Fibroblast of peridontal ligament (primary cell): ENCODE results near the gene RPL12.
A peak's percentile ranks its signal among the peaks of the same experiment; 100 is the strongest.

Experiments
- DNase-seq: peaks from one replicate; pipeline ENCODE4 v3.0.0-alpha.2; 2010; ENCODE audit errors: extremely low read depth

RPL12 gene

DNA sequence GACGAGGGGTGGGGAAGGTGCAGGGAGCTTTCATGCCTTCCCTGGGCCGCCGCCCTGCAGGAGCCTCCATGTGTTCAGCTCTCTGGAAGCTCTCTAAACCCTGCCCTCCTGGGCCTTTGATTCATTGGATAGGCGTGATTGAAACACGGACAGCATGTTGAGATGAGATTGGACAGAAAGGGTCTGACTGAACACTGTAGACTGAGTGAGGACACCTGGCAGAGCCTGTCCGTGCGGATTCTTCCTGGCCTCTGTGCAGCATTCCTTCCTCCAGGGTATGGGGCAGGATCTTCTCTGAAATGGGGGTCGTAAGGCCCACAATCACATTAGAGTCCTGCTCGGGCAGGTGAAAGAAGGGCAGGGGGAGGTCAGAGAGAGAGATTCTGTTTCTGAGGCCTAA is 12.8 kb downstream of the RPL12 start:
- no peak for DNase-seq

DNA sequence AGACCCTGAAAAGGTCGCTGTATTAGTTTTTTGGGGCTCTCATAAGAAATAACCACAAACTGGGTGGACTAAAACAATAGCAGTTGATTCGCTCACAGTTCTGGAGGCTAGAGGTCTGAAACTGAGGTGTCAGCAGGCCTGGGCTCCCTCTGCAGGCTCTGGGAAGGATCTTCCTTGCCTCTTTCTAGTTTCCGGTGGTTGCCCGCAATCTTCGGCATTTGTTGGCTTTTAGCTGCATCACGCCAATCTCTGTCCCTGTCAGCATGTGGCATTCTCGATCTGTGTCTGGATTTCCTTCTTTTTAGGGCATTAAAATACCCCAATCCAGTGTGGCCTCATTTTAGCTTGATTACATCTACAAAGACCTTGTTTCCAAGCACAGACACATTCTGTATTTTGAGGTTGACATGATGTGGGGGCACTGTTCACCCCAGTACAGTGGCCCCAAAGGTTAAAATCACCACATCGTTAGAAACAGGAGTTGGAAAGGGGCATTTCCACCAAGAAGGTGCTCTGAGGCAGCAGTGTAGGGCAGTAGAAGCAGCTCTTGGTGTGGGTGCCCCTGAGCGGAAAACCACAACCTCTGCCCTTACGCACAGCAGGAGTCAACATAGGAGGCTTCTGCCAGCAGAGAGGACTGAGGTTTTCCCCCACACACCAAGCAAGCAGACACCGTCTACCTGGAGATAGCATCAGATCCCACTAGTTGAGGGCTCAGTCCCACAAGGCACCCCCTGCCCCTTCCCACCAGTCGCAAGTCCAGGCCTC is 13.5 kb downstream of the RPL12 start:
- DNase-seq, result no peak

DNA sequence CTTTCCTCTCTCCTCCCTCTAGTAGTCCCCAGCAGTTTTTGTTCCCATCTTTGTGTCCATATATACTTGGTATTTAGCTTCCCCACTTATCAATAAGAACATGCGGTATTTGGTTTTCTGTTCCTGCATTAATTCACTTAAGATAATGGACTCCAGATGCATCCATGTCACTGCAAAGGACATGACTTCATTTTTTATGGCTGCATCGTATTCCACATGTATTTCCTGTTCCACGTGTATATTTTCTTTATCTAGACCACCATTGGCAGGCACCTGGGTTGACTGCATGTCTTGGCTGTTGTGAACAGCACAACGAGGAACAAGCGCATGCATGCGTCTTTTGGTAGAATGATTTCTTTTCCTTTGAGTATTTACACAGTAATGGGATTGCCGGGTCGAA is 20.8 kb downstream of the RPL12 start:
- DNase-seq, result no peak

DNA sequence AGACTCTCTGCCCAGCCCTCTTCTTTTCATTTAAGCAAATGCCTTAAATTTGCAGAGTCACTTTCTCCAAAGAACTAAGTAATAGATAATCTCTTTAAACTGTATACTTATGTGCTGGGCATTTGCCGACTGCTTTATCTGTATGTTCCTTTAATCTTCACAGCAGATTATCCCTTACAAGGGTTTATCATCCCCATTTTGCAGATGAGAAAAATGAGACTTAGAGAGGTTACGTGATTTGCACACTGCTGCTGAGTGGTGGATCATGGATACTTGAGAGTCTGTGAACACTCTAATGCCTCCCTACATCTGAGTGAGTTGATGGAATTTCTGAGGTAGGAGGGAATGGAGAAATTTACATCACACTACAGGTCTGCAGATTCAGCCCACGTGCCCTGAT is 22.9 kb downstream of the RPL12 start:
- DNase-seq, result no peak

DNA sequence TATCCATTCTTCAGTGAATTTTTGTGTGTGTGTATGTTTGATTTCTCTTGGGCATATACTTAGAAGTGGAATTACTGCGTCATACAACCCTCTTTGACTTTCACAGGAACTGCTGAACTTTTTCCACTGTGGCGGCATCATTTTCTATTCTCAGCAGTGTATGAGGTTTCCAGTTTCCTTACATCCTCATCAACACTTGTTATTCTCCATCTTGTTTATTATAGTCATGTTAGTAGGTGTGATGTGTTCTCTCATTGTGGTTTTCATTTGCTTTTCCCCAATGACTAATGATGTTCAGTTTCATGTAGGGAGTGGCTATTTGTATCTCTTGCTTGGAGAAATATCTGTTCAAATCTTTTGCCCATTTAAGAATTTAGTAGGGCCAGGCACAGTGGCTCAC is 24.4 kb downstream of the RPL12 start:
- no peak for DNase-seq

DNA sequence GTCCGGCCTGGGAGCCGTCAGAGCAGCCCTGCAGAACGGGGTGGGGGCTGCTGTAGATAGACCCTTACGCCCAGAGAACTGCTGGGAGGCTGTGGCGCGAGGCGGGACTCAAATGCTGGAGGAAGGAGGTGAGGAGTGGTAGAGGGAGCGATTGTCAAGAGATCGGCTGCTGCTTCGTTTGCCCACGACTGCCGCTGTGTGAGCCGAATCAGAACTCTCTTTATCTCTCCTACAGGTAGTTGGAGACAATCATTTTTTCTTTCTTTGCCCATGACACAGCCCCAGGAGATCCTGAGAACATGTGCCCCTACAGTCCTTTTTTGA is 26.6 kb downstream of the RPL12 start:
- DNase-seq, result no peak

DNA sequence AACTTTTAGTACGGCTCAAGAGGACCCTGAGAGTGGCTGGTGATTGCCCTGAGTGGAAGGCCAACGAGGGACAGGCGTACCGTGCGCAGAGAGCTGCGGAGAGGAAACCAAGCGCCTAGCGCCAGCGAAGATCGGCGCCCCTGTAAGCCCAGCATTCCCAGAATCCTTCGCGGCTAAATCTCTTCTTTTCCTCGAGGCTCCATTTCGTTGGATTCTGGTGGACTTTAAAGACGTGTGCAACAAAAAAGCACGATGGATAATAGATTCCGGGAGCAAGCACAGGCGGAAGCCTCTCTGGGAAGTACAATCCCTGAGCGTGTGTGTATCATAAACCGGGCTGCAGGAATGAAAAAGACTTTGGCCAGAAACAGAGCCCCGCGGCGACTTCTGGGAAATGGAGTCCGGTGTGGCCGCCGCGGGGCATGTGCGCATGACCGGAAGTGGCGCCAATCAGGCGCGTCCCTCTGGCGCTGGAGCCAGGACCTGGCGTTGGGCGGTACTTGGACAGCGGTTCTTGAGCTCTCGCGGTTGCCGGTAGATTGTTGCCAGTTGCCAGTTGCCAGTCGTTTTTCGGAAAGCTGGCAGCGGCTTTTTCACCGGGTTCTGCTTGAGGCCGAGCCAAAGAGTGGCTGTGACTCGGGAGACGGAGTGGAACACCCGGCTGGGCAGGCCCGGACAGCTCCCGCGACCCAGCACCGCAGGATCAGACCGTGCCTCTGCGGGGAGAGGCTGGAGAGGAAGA is 27.1 kb downstream of the RPL12 start, which contains the start of gene ZNF79:
Gene ZNF79, plus strand, starts transcription at position 449 of the 742 bp plus-strand sequence. CDS start 406 bp downstream, outside the sequence.
- peak; percentile 89 for DNase-seq

DNA sequence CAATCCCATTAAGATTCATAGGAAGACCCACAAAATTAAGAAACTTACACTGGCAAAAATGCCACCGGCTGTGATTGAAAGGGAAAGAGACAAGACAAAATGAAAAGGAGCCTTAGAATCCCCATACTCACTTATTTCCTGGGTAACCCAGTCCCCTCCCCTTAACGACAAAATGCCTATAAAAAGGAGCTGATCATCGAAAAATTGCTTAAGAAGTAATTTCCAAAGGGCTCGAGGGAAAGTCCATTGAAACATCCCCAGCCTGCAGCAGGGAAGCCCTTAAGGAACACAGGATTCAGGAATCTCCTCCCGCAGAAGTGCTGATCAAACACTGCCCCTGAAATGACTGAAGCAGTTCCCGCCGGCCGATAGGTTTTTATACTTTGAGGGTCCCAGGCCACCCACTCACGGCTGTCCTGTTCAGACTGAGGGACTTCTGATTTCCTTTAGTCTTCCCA is 27.7 kb downstream of the RPL12 start:
- peak; percentile 33 for DNase-seq

DNA sequence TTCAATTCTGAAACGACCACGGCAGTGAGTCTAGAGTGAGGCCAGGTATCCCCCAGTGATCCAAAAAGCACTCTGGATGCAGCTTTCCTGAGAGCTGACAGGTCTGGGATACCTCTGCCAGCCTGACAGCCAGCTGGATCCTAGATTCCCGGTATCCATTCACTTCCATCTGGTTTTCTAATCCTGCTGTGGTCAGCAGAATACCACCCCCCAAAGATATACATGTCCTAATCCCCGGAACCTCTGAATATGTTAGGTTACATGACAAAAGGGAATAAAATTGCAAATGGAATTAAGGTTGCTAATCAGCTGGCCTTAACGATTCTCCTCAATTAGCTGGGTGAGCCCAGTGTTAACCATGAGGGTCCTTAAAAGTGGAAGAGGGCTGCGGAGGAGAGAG is 28.4 kb downstream of the RPL12 start:
- DNase-seq, result no peak

DNA sequence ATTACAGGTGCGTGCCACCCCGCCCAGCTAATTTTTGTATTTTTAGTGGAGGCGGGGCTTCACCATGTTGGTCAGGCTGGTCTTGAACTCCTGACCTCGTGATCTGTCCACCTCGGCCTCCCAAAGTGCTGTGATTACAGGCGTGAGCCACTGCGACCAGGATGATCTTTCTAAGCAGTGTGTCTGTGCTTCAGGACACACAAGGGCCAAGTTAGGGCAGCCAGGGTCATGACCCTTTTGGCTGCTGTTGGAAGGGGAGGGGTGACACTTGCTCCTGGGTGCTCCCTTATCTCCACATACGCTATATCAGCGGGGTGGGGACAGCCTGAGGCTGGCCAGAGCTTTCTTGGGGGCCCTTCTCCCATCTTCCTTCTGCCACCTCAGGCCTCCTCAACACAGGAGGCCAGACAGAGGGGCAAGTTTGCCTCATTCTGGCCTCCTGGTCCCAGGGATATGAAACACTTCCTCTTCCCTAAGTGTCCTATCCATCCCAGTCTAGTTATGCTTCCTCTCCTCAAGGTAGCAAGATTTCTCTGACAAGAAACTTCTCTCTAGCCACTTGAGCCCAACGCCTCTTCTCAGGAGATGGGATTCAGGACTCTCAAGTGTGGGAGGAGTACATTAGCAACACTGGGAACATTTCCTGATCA is 28.9 kb downstream of the RPL12 start:
- no peak for DNase-seq

DNA sequence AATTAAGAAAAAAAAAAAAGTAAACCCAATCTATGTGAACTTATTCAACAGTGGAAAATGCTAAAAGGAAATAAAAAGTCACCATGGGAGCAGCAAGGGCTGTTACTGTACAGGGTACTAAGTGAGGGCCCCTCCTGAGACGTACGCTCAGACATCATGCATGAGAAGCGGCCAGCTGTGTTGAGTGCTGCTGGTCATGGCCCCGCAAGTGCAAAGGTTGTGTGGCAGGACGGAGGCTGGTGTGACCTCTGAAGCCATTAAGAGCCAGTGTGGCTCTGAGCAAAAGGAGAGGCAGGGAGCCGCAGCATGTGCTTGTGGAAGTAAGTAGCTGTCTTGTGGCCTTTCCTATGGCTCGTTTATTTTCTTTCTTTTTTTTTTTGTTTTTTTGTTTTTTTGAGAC is 30.1 kb downstream of the RPL12 start:
- DNase-seq, result no peak

DNA sequence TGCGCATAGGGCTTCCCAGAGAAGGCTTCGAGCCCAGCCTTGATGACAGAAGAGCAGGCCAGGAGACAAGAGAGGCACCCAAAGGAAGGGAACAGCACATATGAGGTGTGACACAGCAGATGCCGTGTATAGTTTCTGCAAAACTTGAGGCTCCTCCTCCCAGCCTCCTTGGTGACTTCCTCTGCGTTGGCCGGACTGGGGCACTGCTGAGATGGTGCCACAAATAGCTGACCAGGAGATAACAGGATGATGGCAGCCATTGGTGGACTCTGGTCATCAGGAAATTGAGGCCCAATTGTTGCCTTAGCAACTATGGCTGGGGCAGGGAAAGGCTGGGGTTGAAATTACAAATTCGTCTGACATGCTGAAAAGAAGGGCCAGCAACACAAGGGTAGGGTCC is 31.9 kb downstream of the RPL12 start:
- DNase-seq, result no peak

DNA sequence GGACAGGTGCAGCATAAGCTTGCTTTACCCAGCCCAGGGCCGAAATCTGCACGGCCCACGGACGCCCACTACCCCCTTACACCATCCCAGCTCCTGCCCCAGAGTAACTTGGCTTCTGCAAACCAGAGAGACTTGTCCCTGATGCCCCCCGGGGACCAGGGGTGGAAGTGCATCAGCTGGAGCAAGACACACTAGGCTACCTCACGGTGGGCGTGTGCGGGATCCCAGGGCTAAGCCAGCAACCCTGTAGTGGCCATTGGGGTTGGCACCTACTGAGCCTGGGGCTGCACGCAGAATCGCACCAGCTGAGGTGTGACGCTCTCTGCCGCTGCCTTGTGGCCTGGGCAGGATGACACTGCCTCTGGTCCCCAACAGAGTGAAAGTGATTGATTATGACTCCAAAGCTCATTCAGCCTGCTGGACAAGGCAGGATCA is 33.2 kb downstream of the RPL12 start:
- no peak for DNase-seq

DNA sequence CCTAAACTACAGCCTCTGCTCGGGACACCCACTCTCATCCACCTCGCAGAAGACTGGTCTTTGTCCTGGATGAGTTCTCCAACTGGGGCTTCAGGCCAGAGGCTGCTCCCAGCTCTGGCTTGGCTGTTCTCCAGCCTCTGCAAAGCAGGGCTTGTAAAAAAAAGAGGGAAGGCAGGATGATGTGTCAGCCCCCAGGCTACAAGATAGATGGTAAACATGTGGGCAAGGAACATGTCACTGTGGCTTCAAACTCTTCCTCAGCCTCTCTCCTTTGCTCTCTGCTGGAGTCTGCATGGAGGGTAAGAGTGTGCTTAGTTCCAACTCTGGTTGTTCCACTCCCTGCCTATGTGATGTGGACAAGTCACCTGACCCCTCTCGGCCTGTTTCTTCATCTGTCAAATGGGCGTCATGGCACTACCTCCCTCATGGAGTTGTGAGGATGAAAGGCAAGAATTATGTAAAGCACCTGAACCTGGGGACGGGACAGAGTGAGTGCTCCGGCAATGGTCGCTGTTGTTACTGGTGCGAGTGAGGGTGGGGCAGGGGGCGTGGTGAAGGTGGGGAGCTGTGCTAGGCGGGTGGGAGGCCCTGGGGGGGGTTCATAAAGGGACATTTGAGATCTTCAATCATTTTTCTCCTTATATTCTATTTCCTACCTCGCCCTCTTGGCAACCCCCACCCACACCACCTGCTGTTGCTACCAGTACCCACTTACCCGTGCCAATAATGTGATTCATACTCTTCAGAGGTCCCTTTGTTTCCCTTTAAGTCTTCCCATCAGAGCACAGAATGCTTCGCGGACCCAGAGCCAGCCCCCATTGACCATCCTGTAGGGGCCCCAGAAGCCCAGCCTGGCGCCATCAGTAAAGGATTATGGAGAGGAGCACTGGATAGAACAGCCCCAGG is 33.8 kb downstream of the RPL12 start:
- DNase-seq, result peak; percentile 23

DNA sequence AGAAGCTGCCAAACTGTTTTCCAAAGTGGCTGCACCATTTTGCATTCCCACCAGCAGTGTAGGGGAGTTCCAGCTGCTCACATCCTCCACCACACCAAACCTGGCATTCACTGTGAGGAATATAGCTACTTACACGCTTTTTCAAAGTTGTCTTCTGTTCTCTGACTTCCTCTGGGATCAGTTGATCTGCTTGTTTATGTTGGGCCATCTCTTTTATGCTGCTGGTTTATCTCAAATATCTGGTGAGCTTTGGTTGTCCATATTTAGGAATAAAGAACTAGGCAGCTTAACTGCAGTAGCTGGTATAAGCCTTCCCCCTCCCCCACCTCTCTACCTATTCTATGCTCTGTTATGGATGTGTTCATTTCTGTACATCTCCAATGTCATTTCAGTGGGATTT is 35.5 kb downstream of the RPL12 start:
- no peak for DNase-seq

DNA sequence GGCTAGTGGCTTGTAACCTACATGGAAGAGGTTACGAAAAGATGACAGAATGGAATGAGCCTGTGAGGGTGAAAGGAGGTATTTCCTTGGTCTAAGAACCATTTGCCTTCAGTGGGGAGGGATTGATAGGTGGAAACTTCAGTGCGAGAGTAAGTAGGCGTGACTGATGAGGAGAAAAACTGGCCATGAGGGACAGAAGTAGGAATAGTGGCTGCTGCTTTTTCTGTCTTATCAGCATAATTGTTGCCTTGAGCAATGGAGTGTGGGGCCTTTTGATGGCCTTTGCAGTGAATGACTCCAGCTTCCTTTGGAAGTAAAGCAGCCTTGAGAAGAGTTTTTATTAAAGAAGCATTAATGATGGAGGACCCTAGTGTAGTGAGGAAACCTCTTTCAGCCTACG is 36.1 kb downstream of the RPL12 start:
- no peak for DNase-seq

DNA sequence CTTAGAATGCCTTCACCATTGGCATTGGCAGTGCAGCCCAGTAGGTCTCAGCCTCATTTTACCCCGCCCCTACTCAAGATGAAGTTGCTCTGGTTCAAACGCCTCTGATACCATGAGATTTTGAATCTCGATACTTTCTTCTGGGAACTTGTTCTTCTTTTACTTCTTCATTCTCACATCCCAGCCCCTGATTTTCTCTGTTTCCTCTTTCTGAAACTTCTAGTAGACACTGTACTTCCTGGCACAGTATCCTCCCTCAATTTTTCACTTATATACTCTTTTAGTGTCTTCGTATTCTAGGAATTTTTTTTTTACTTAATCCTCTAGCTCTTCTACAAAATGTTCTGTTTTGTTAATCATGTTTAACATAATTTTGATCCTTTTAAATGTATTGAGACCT is 40.1 kb downstream of the RPL12 start:
- no peak for DNase-seq

DNA sequence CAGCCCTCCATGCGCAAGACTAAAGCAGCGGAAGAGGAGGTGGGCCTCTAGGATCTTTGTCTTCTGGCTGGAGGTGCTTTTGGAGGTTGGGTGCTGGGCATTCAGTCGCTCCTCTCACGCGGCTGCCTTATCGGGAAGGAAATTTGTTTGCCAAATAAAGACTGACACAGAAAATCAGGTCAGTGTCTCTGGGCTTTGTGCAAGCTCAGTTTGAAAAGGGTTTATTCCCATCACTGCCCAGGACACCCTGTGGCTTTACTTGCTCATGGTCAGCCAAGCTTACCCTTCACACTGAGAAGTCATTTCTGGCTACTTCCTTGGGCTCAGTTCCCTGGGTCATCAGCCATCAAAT is 43.7 kb downstream of the RPL12 start:
- DNase-seq, result no peak

DNA sequence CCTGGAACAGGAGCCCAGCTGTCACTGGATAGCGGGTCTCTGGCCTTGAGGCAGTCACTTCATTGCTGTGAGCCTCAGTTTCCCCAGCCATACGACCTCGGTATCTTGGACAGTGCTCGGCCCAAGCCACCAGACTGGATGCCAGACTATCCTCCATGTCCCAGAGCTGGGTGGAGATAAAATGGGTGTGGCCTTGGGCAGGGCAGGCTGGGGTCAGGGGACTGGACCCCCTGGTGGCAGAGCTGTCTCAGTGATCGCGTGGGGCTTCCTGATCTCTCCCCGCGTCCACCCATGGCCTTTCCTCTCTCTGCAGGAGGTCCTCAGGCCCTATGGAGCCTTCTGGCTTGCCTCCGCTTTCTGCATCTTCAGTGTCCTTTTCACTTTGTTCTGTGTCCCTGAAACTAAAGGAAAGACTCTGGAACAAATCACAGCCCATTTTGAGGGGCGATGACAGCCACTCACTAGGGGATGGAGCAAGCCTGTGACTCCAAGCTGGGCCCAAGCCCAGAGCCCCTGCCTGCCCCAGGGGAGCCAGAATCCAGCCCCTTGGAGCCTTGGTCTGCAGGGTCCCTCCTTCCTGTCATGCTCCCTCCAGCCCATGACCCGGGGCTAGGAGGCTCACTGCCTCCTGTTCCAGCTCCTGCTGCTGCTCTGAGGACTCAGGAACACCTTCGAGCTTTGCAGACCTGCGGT is 44.3 kb downstream of the RPL12 start:
- DNase-seq, result no peak

DNA sequence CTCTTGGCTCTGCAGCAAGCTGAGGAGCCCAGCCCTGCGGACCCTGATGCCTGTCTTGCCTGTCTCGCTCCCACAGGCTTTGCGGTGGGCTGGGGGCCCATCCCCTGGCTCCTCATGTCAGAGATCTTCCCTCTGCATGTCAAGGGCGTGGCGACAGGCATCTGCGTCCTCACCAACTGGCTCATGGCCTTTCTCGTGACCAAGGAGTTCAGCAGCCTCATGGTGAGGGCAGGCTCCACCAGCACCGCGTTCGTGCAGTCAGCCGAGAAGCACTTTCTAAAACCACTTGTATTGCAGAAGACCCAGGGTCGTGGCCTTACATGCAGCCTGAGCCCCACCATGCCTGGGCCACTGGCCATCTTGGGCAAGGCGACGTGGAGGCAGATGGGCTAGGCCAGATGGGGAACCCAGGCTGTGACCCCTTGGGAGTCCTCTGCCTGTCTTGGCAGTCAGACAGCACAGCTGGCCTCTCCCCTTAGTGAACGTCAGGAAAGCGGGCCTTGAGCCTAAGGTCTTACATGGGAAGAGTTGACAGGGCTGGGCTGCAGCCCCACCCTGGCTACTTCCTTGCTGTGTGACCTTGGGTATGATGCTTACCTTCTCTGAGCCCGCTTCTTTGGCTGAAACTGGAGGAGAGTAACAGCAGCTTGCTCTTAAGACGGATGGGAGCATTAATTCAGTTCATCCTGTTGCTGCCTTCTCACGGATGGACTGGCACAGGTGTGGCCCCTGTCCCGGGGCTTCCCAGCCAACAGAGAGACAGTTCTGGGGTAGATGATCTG is 45.7 kb downstream of the RPL12 start:
- no peak for DNase-seq
